Measurements from ENCODE around the gene LMBRD1. TPM values are rescaled to one million over a fixed set of nuclear protein-coding genes. Genes with fewer than 3 reads are reported as not detected.

LMBRD1 gene
- total RNA-seq, 1 donor = 36.2 TPM

GRCh38 chr6:69796073-69796641, 653 bp downstream of the LMBRD1 start:
- no peak for TF ChIP-seq CTCF (IDR thresholded peaks at IDR 0.05; ENCODE audit: extremely low read depth, low read depth, low read length)

GRCh38 chr6:69795469-69796072, 1.2 kb downstream of the LMBRD1 start:
- Histone ChIP-seq H3K4me1 (ENCODE audit: insufficient read depth, low read length) (peaks cover 7% of the 10 kb centered on the region), H3K36me3 (ENCODE audit: insufficient read depth, low read length) (no peaks in the 10 kb centered on the region), H3K27ac (ENCODE audit: low read depth, low read length) (peak overlapping the region; percentile 51), H3K9me3 (ENCODE audit: low read depth, low read length) (no peaks in the 10 kb centered on the region), H3K79me2 (ENCODE audit: insufficient read depth, low read length) (peaks cover 39% of the 10 kb centered on the region), H3K27me3 (ENCODE audit: insufficient read depth, low read length) (no peaks in the 10 kb centered on the region), H3K4me3 (ENCODE audit: insufficient read depth, low read length) (peak overlapping the region; percentile 83), H3K4me2 (ENCODE audit: insufficient read depth, low read length) (peak overlapping the region; percentile 92), H2AFZ (ENCODE audit: low read length) (peak overlapping the region; percentile 94), H4K20me1 (ENCODE audit: insufficient read depth, low read length) (peaks cover 3% of the 10 kb centered on the region)
- DNase-seq (ENCODE audit: insufficient read length, low spot score, missing footprints) = peak; percentile 39
- no peak for TF ChIP-seq CTCF (IDR thresholded peaks at IDR 0.05; ENCODE audit: extremely low read depth, low read depth, low read length)

More at GRCh38 chr6:69796073-69796641, 653 bp downstream of the LMBRD1 start:
- DNase-seq (ENCODE audit: insufficient read length, low spot score, missing footprints) = no peak
- peak overlapping the region; percentile 51 for H3K27ac ChIP-seq (ENCODE audit: low read depth, low read length)
- H3K79me2 ChIP-seq (ENCODE audit: insufficient read depth, low read length) = peaks cover 39% of the 10 kb centered on the region
- peaks cover 3% of the 10 kb centered on the region for H4K20me1 ChIP-seq (ENCODE audit: insufficient read depth, low read length)
- H3K4me1 ChIP-seq (ENCODE audit: insufficient read depth, low read length) = peaks cover 7% of the 10 kb centered on the region
- peak overlapping the region; percentile 92 for H3K4me2 ChIP-seq (ENCODE audit: insufficient read depth, low read length)
- peak overlapping the region; percentile 94 for H2AFZ ChIP-seq (ENCODE audit: low read length)
- H3K27me3 ChIP-seq (ENCODE audit: insufficient read depth, low read length) = no peaks in the 10 kb centered on the region
- H3K36me3 ChIP-seq (ENCODE audit: insufficient read depth, low read length) = no peaks in the 10 kb centered on the region
- no peaks in the 10 kb centered on the region for H3K9me3 ChIP-seq (ENCODE audit: low read depth, low read length)
- peak overlapping the region; percentile 83 for H3K4me3 ChIP-seq (ENCODE audit: insufficient read depth, low read length)

GRCh38 chr6:69792292-69792691, 4.5 kb downstream of the LMBRD1 start:
- H4K20me1 ChIP-seq (ENCODE audit: insufficient read depth, low read length) = peaks cover 3% of the 10 kb centered on the region
- H3K27me3 ChIP-seq (ENCODE audit: insufficient read depth, low read length) = no peaks in the 10 kb centered on the region
- no peak overlapping the region for H3K4me2 ChIP-seq (ENCODE audit: insufficient read depth, low read length)
- no peaks in the 10 kb centered on the region for H3K36me3 ChIP-seq (ENCODE audit: insufficient read depth, low read length)
- no peaks in the 10 kb centered on the region for H3K9me3 ChIP-seq (ENCODE audit: low read depth, low read length)
- no peak for DNase-seq (ENCODE audit: insufficient read length, low spot score, missing footprints)
- no peak overlapping the region for H3K4me3 ChIP-seq (ENCODE audit: insufficient read depth, low read length)
- peaks cover 39% of the 10 kb centered on the region for H3K79me2 ChIP-seq (ENCODE audit: insufficient read depth, low read length)
- H3K27ac ChIP-seq (ENCODE audit: low read depth, low read length) = no peak overlapping the region
- no peak for TF ChIP-seq CTCF (IDR thresholded peaks at IDR 0.05; ENCODE audit: extremely low read depth, low read depth, low read length)
- H2AFZ ChIP-seq (ENCODE audit: low read length) = no peak overlapping the region
- peaks cover 7% of the 10 kb centered on the region for H3K4me1 ChIP-seq (ENCODE audit: insufficient read depth, low read length)

- TF ChIP-seq CTCF (IDR thresholded peaks at IDR 0.05; ENCODE audit: extremely low read depth, low read depth, low read length) = no peak
- H3K4me2 ChIP-seq (ENCODE audit: insufficient read depth, low read length) = no peak overlapping the region
- no peaks in the 10 kb centered on the region for H3K36me3 ChIP-seq (ENCODE audit: insufficient read depth, low read length)
- H3K9me3 ChIP-seq (ENCODE audit: low read depth, low read length) = no peaks in the 10 kb centered on the region
- no peak overlapping the region for H3K4me3 ChIP-seq (ENCODE audit: insufficient read depth, low read length)
- H3K4me1 ChIP-seq (ENCODE audit: insufficient read depth, low read length) = peaks cover 4% of the 10 kb centered on the region
- H3K27me3 ChIP-seq (ENCODE audit: insufficient read depth, low read length) = no peaks in the 10 kb centered on the region
- DNase-seq (ENCODE audit: insufficient read length, low spot score, missing footprints) = peak; percentile 38
- H4K20me1 ChIP-seq (ENCODE audit: insufficient read depth, low read length) = peaks cover 3% of the 10 kb centered on the region
- H2AFZ ChIP-seq (ENCODE audit: low read length) = no peak overlapping the region
- no peak overlapping the region for H3K27ac ChIP-seq (ENCODE audit: low read depth, low read length)
- peaks cover 31% of the 10 kb centered on the region for H3K79me2 ChIP-seq (ENCODE audit: insufficient read depth, low read length)
Observed at GRCh38 chr6:69791065-69791471, 5.7 kb downstream of the LMBRD1 start.

All from osteoblast (primary cell).